WI38 (cell line): Measurements from ENCODE around the gene PTOV1.

Experiments used
- H3K4me3 ChIP-seq: 2 replicates; pipeline ENCODE4 v1.5.1; 2011; ENCODE audit warnings: low read depth, mild to moderate bottlenecking, control low read depth, low read length
- CTCF ChIP-seq: IDR thresholded peaks from 2 replicates; pipeline ENCODE4 v1.5.1; 2012; ENCODE audit warnings: low read depth, mild to moderate bottlenecking, control low read depth, low read length

Gene PTOV1

DNA sequence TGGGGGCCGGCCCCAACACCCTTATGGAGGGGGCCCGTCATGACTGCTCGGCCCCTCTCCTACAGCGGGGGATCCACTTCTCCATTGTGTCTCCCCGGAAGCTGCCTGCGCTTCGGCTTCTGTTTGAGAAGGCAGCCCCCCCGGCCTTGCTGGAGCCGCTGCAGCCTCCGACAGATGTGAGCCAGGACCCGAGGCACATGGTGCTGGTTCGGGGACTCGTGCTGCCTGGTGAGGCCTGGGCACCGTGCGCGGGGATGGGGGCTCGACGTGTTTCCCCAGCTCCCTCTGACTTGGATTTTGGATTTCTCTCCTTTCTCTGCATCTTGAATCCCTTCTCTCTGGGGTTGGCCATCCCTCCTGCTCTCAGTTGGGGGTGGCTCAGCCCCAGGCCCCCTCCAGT is 21.2 kb upstream of the PTOV1 start:
- no peak for TF ChIP-seq CTCF
- H3K4me3 ChIP-seq, result no peak overlapping the region

- no peak for TF ChIP-seq CTCF
- no peak overlapping the region for H3K4me3 ChIP-seq
Measured at GRCh38 chr19:49830766-49831165, 20.2 kb upstream of the PTOV1 start.

DNA sequence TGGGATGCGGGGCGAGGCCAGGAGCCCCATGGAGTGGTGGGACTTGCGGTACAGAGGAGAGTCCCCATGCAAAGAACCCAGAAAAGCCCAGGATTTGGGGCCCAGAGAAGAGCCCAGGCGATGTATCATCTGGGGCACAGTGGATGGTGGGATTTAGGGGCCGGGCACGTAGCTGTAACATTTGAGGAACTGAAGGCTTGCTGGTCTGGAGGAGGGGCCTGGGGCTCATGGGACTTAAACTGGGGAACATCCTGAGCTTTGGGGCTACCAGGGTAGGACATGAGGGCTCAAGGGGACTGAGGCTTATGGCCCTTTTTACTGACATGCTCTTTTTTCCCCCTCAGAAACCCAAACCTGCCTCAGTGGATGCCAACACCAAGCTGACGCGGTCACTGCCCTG is 19.4 kb upstream of the PTOV1 start:
- TF ChIP-seq CTCF, result no peak
- no peak overlapping the region for H3K4me3 ChIP-seq

- H3K4me3 ChIP-seq, result no peak overlapping the region
- no peak for TF ChIP-seq CTCF
Measured at GRCh38 chr19:49832556-49832955, 18.4 kb upstream of the PTOV1 start.

DNA sequence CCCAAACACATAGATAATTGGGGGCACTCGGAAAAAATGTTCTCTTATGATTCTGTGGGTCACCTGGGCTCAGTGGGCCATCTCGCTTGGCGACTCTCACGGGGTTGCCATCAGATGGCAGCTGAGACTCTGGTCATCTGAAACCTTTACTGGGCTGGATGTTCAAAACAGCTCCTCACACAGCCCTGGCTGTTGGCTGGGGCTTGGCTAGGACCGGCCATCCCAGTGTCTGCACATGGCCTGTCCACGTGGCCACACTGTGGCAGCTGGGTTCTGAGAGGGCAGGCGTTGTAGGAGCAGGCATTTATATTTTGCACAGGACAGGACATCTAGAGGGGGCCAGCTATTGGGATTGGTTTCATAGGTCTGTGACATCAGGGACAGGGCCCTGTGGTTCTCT is 17.4 kb upstream of the PTOV1 start:
- no peak overlapping the region for H3K4me3 ChIP-seq
- TF ChIP-seq CTCF, result no peak

GRCh38 chr19:49835562-49835961 is 15.4 kb upstream of the PTOV1 start:
- H3K4me3 ChIP-seq, result no peak overlapping the region
- TF ChIP-seq CTCF, result no peak

DNA sequence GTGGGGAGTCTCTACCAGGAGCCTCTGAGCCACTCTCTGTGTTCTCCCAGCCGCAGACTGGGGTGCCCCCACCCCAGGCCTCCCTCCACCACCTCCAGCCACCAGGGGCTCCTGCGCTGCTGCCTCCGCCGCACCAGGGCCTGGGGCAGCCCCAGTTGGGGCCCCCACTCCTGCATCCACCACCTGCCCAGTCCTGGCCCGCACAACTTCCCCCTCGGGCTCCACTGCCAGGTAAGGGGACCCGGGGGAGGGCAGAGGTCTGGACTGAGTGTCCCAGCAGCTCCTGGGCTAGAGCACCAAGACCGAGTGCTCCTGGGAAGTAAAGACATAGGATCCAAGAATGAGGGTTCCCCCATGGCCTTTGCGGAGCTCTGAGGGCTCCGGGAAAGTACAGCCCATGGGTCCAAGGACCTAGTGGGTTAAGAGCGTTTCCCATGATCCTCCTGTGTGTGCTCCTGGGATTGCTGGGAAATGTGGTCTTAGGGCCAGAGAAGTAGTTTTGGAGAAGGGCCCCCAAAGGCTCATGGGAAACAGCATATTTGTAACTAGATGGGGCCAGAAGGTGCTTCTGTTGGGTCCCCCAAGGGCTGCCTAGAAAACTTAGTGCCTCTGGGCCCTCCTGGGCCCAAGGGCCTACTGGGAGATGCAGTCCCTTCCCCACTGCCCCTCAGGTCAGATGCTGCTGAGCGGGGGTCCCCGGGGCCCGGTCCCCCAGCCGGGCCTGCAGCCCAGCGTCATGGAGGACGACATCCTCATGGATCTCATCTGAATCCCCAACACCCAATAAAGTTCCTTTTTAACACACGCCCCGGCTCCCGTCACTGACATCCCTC is 14.6 kb upstream of the PTOV1 start:
- H3K4me3 ChIP-seq, result no peak overlapping the region
- TF ChIP-seq CTCF, result no peak
